Muscle of leg (tissue), 11 donors: ENCODE results near the gene ARID3B. TPM values are rescaled to one million over a fixed set of nuclear protein-coding genes. Genes with fewer than 3 reads are reported as not detected.
A peak's percentile ranks its signal among the peaks of the same experiment; 100 is the strongest.

Experiments used
- DNase-seq: peaks from one replicate; pipeline ENCODE4 v3.0.0; 2013
- H3K27ac ChIP-seq: one replicate; pipeline ENCODE4 v1.5.1; 2013; ENCODE audit warnings: mild to moderate bottlenecking, low read length, control low read depth
- H3K27me3 ChIP-seq: one replicate; pipeline ENCODE4 v1.6.1; 2013; ENCODE audit warnings: low read length; ENCODE audit not compliant: control insufficient read depth, insufficient read depth
- H3K36me3 ChIP-seq: one replicate; pipeline ENCODE4 v1.6.1; 2013; ENCODE audit warnings: low read length; ENCODE audit not compliant: control insufficient read depth, insufficient read depth
- H3K4me1 ChIP-seq: one replicate; pipeline ENCODE4 v1.6.1; 2013; ENCODE audit warnings: low read length; ENCODE audit not compliant: control insufficient read depth, insufficient read depth
- H3K4me3 ChIP-seq: one replicate; pipeline ENCODE4 v1.5.1; 2013; ENCODE audit warnings: low read length, control low read depth
- H3K9me3 ChIP-seq: replicated peaks from 2 replicates; pipeline ENCODE4 v1.6.1; 2013; ENCODE audit warnings: low read depth, low read length; ENCODE audit not compliant: control insufficient read depth
- WGBS: methylation state at CpG from one replicate; pipeline ENCODE4 v1.1.5; 2013; ENCODE audit warnings: missing lambda C conversion rate; ENCODE audit not compliant: insufficient coverage; 5-methylcytosine and 5-hydroxymethylcytosine counted together
- polyA plus RNA-seq, 8 donors: library from polyadenylated mRNA; unstranded; fragments of 120-200 nt; gene quantifications; one replicate each; pipeline versions ENCODE4 v1.2.1 to v1.2.3, GENCODE V29; 2013; ENCODE audit warnings: inconsistent platforms in 1 of 8, low replicate concordance in 1 of 8; ENCODE audit not compliant: insufficient read length in 8 of 8, insufficient read depth in 1 of 8
- total RNA-seq: library from RNA; stranded (reverse); fragments of 120-200 nt; gene quantifications from one replicate; pipeline ENCODE4 v1.2.4, GENCODE V29; 2013

Gene ARID3B
- total and polyA plus RNA-seq, 9 donors: 2.5 to 6.3 (median 4.6) TPM

- no peak overlapping the region for H3K4me3 ChIP-seq
- peak; percentile 46 for DNase-seq
- peaks cover 41% of the 10 kb centered on the region for H3K4me1 ChIP-seq
Observed at GRCh38 chr15:74545086-74545485, 4.1 kb downstream of the ARID3B start.

GRCh38 chr15:74545776-74546656 lies 5.0 kb downstream of the ARID3B start:
- WGBS: 1% methylated on average over 19 of the region's 23 CpGs
- Histone ChIP-seq H3K4me1 (peaks cover 37% of the 10 kb centered on the region), H3K27ac (peak overlapping the region; percentile 76), H3K36me3 (peaks cover 10% of the 10 kb centered on the region), H3K9me3 (no peaks in the 10 kb centered on the region), H3K4me3 (no peak overlapping the region), H3K27me3 (no peaks in the 10 kb centered on the region)
- DNase-seq: peak; percentile 98

More at GRCh38 chr15:74545086-74545485, 4.1 kb downstream of the ARID3B start:
- peaks cover 6% of the 10 kb centered on the region for H3K36me3 ChIP-seq
- no peaks in the 10 kb centered on the region for H3K9me3 ChIP-seq
- H3K27ac ChIP-seq: no peak overlapping the region
- H3K27me3 ChIP-seq: no peaks in the 10 kb centered on the region

GRCh38 chr15:74547616-74548015 lies 6.6 kb downstream of the ARID3B start:
- H3K36me3 ChIP-seq: peaks cover 10% of the 10 kb centered on the region
- WGBS: 88% methylated on average over 3 of the region's 3 CpGs
- no peaks in the 10 kb centered on the region for H3K9me3 ChIP-seq
- H3K4me3 ChIP-seq: no peak overlapping the region
- H3K27me3 ChIP-seq: no peaks in the 10 kb centered on the region
- H3K27ac ChIP-seq: no peak overlapping the region
- no peak for DNase-seq
- peaks cover 28% of the 10 kb centered on the region for H3K4me1 ChIP-seq

GRCh38 chr15:74548241-74548640 lies 7.2 kb downstream of the ARID3B start:
- H3K27ac ChIP-seq: no peak overlapping the region
- H3K27me3 ChIP-seq: no peaks in the 10 kb centered on the region
- H3K4me1 ChIP-seq: peaks cover 27% of the 10 kb centered on the region
- no peak overlapping the region for H3K4me3 ChIP-seq
- WGBS: no CpG with 5 or more reads among the region's 5 CpGs
- no peaks in the 10 kb centered on the region for H3K9me3 ChIP-seq
- peaks cover 10% of the 10 kb centered on the region for H3K36me3 ChIP-seq
- DNase-seq: peak; percentile 56

GRCh38 chr15:74549816-74550215 lies 8.8 kb downstream of the ARID3B start:
- H3K27ac ChIP-seq: no peak overlapping the region
- 94% methylated on average over 4 of the region's 5 CpGs for whole genome bisulfite sequencing
- H3K4me3 ChIP-seq: no peak overlapping the region
- H3K27me3 ChIP-seq: no peaks in the 10 kb centered on the region
- H3K36me3 ChIP-seq: peaks cover 8% of the 10 kb centered on the region
- H3K4me1 ChIP-seq: peaks cover 27% of the 10 kb centered on the region
- no peaks in the 10 kb centered on the region for H3K9me3 ChIP-seq
- DNase-seq: no peak

- Histone ChIP-seq H3K4me3 (no peak overlapping the region), H3K27ac (no peak overlapping the region), H3K4me1 (peaks cover 12% of the 10 kb centered on the region), H3K36me3 (peaks cover 8% of the 10 kb centered on the region), H3K27me3 (no peaks in the 10 kb centered on the region), H3K9me3 (no peaks in the 10 kb centered on the region)
- no peak for DNase-seq
- WGBS: 100% methylated on average over 1 of the region's 3 CpGs
Observed at GRCh38 chr15:74551714-74552113, 10.7 kb downstream of the ARID3B start.

GRCh38 chr15:74552773-74553441 lies 11.9 kb downstream of the ARID3B start:
- no CpG with 5 or more reads among the region's 5 CpGs for whole genome bisulfite sequencing
- no peaks in the 10 kb centered on the region for H3K9me3 ChIP-seq
- no peak overlapping the region for H3K4me3 ChIP-seq
- H3K27me3 ChIP-seq: no peaks in the 10 kb centered on the region
- no peak for DNase-seq
- no peak overlapping the region for H3K27ac ChIP-seq
- peaks cover 8% of the 10 kb centered on the region for H3K36me3 ChIP-seq
- peaks cover 10% of the 10 kb centered on the region for H3K4me1 ChIP-seq

- H3K36me3 ChIP-seq: peaks cover 5% of the 10 kb centered on the region
- H3K4me3 ChIP-seq: no peak overlapping the region
- H3K9me3 ChIP-seq: no peaks in the 10 kb centered on the region
- H3K27me3 ChIP-seq: no peaks in the 10 kb centered on the region
- no peak overlapping the region for H3K27ac ChIP-seq
- WGBS: 88% methylated on average over 4 of the region's 4 CpGs
- no peak for DNase-seq
- no peaks in the 10 kb centered on the region for H3K4me1 ChIP-seq
Observed at GRCh38 chr15:74555192-74555591, 14.2 kb downstream of the ARID3B start.

- no peak overlapping the region for H3K4me3 ChIP-seq
- H3K27me3 ChIP-seq: no peaks in the 10 kb centered on the region
- 75% methylated on average over 4 of the region's 5 CpGs for WGBS
- H3K36me3 ChIP-seq: no peaks in the 10 kb centered on the region
- no peaks in the 10 kb centered on the region for H3K9me3 ChIP-seq
- no peaks in the 10 kb centered on the region for H3K4me1 ChIP-seq
- DNase-seq: no peak
- no peak overlapping the region for H3K27ac ChIP-seq
Observed at GRCh38 chr15:74558706-74559105, 17.7 kb downstream of the ARID3B start.

- no peak for DNase-seq
- H3K9me3 ChIP-seq: no peaks in the 10 kb centered on the region
- 89% methylated on average over 3 of the region's 3 CpGs for WGBS
- no peak overlapping the region for H3K27ac ChIP-seq
- peaks cover 5% of the 10 kb centered on the region for H3K4me1 ChIP-seq
- H3K27me3 ChIP-seq: no peaks in the 10 kb centered on the region
- H3K4me3 ChIP-seq: no peak overlapping the region
- H3K36me3 ChIP-seq: peaks cover 2% of the 10 kb centered on the region
Observed at GRCh38 chr15:74563442-74563841, 22.4 kb downstream of the ARID3B start.
